ENCODE data around the gene OTX1. TPM values are rescaled to one million over a fixed set of nuclear protein-coding genes. Genes with fewer than 3 reads are reported as not detected.

OTX1 gene
- polyA plus RNA-seq (2012; ENCODE audit: insufficient read depth, insufficient read length, low read depth), result not detected

DNA sequence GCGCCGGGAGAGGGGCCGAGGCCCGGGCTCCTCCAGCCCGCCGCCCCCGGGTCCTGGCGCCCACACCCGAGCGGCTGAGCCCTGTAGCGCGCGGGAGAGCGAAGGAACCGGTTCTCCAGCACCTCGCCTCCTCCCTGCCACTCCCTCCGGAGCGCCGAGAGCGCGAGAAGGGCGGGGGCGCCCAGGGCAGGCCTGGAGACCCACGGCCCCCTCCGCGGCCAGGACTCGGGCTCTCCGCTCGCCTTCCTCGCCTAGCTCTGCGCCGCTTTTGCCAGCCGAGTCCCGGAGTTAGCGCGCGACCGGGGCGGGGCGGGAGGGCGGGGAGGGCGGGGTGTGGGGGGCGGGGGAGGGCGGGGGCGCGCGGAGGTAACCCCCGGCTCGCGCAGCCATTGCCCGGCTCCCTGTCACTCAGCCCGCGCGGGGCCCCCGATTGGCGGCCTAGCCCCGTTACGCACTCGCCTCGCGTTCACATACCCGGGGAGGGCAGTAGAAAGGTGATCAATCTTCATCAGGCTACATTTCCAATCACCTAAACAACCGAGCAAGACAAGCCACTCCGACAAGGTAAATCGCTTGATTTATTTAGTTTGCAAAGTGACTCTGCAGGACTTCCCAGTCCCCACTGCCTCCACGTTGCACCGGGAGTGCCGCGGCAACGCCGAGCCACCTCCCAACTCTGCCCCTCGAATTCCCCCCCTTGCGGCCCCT lies at the start of gene OTX1:
OTX1 (plus strand) TSS at position 497 of the 708 bp plus-strand sequence. CDS start 2,161 bp downstream, outside the sequence.
- TF ChIP-seq, protein P1, sequence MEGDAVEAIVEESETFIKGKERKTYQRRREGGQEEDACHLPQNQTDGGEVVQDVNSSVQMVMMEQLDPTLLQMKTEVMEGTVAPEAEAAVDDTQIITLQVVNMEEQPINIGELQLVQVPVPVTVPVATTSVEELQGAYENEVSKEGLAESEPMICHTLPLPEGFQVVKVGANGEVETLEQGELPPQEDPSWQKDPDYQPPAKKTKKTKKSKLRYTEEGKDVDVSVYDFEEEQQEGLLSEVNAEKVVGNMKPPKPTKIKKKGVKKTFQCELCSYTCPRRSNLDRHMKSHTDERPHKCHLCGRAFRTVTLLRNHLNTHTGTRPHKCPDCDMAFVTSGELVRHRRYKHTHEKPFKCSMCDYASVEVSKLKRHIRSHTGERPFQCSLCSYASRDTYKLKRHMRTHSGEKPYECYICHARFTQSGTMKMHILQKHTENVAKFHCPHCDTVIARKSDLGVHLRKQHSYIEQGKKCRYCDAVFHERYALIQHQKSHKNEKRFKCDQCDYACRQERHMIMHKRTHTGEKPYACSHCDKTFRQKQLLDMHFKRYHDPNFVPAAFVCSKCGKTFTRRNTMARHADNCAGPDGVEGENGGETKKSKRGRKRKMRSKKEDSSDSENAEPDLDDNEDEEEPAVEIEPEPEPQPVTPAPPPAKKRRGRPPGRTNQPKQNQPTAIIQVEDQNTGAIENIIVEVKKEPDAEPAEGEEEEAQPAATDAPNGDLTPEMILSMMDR (IDR thresholded peaks at IDR 0.05; ENCODE audit: low read depth, low read length), result no peak
- H3K4me3 ChIP-seq (ENCODE audit: low read depth, low read length), result peak within 1 kb of the TSS; percentile 48
- no peak for DNase-seq
- no peaks in the 10 kb centered on the region for H3K36me3 ChIP-seq
- no peaks in the 10 kb centered on the region for H3K9me3 ChIP-seq
- peaks cover 79% of the 10 kb centered on the region for H3K27me3 ChIP-seq
- H3K4me1 ChIP-seq, result no peaks in the 10 kb centered on the region

DNA sequence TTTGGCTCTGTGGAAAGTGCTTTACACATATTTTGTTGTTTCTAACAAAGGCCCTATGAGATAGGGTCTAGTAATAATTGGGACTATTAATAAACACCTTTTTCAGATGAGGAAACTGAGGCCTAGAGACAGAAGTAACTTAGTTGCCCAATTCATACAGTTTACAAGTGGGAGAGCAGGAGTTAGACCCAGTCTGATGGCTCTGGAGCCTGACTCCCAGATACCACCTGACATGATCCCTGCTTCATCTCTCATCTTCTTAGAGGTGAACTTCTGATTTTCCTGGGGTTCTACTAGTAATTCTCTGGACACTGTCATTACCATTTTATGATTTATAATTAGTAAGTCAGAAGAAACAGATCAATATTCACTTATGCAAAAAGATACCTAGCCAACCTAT lies 49.1 kb upstream of the OTX1 start:
- no peaks in the 10 kb centered on the region for H3K27me3 ChIP-seq
- TF ChIP-seq, protein P1 (IDR thresholded peaks at IDR 0.05; ENCODE audit: low read depth, low read length), result no peak
- no peaks in the 10 kb centered on the region for H3K4me1 ChIP-seq
- H3K36me3 ChIP-seq, result no peaks in the 10 kb centered on the region
- no peaks in the 10 kb centered on the region for H3K9me3 ChIP-seq
- no peak for DNase-seq
- no peak overlapping the region for H3K4me3 ChIP-seq (ENCODE audit: low read depth, low read length)

DNA sequence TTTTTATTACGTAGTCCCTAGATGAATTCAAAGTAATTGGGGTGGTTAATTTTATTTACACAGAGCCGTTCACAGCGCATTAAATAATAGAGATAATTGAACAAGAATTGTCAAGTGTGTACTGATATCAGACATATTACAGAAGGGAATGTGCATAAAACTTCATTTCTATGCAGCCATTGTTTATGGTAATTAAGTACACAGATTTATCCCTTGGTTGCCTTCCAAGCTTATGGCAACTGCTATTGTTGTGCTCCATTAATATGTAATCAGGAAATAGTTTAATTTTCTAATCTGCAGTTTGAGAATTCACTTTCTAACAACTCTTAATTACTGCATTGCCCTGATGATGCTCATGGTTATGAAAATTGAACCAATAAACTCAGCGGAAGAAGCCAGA lies 47.3 kb upstream of the OTX1 start:
- H3K9me3 ChIP-seq, result no peaks in the 10 kb centered on the region
- TF ChIP-seq, protein P1 (IDR thresholded peaks at IDR 0.05; ENCODE audit: low read depth, low read length), result no peak
- no peak overlapping the region for H3K4me3 ChIP-seq (ENCODE audit: low read depth, low read length)
- H3K4me1 ChIP-seq, result no peaks in the 10 kb centered on the region
- no peaks in the 10 kb centered on the region for H3K27me3 ChIP-seq
- no peaks in the 10 kb centered on the region for H3K36me3 ChIP-seq
- no peak for DNase-seq

DNA sequence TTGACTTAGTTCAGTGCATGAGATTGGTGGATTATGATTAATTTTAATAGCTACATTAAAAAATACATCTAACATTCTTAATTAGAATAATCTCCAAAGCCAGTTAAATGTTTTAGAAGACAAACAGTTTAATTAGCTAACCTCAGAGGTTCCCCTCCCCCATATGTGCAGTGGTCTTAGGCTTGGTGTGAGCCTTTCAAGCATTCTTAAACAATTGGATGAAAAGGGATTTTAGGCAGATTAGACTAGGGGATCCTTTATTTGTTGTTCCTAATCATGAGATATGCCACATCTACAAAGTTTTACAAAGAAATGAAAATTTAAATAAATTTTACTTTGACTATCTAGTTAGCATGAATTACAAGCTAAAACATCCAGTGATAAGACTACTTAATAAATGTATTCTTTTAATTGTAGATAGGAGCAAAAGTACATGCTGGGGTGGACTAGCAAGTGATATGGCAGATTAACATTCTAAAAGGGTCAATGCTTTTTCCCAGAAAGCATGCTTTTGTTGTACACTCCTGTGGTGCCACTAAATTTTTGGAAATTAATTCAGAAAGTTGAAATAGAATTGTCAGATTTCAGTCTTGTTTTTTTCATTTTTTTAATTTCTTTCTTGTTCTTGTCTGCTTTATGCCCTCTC lies 42.7 kb upstream of the OTX1 start:
- no peak for DNase-seq
- TF ChIP-seq, protein P1 (IDR thresholded peaks at IDR 0.05; ENCODE audit: low read depth, low read length), result no peak
- H3K36me3 ChIP-seq, result no peaks in the 10 kb centered on the region
- H3K4me1 ChIP-seq, result no peaks in the 10 kb centered on the region
- no peaks in the 10 kb centered on the region for H3K9me3 ChIP-seq
- H3K4me3 ChIP-seq (ENCODE audit: low read depth, low read length), result no peak overlapping the region
- no peaks in the 10 kb centered on the region for H3K27me3 ChIP-seq

DNA sequence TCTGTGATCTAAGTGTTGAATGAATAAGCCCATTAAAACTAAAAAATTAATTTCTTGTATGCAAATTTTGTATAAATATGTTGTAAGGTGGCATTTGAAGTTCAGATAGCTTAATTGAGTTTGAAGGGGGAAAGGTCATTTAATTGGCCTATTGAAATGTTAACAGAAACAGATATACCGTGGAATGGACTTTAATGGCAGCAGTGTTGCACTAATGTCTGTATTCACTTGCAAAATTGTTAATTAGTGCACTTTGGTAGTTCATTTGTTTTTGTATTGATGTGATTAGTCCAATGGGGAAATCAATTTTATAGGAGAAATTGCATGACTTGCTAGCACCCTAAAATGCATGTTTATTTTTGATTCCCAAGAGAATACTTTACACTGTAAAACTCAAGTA lies 41.8 kb upstream of the OTX1 start:
- H3K27me3 ChIP-seq, result no peaks in the 10 kb centered on the region
- H3K9me3 ChIP-seq, result no peaks in the 10 kb centered on the region
- H3K4me3 ChIP-seq (ENCODE audit: low read depth, low read length), result no peak overlapping the region
- TF ChIP-seq, protein P1 (IDR thresholded peaks at IDR 0.05; ENCODE audit: low read depth, low read length), result no peak
- no peaks in the 10 kb centered on the region for H3K36me3 ChIP-seq
- no peaks in the 10 kb centered on the region for H3K4me1 ChIP-seq
- no peak for DNase-seq

DNA sequence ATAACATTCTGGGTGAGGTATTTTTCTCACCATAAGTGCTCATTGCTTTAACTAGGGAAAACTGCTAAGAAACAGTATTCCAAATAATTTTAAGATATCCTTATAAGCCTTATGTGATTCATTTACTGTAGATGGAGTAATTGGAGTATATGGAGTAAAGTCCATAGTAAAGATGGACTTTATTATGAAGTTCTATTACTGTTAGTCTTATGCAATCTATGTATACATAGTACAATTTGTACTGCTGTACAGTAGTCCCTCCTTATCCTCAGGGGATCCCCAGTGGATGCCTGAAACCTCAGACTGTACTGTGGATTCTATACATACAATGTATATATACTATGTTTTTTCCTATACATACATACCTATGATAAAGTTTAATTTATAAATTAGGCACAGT lies 41.1 kb upstream of the OTX1 start:
- Histone ChIP-seq H3K4me1 (no peaks in the 10 kb centered on the region), H3K4me3 (ENCODE audit: low read depth, low read length) (no peak overlapping the region), H3K36me3 (no peaks in the 10 kb centered on the region), H3K27me3 (no peaks in the 10 kb centered on the region), H3K9me3 (no peaks in the 10 kb centered on the region)
- TF ChIP-seq, protein P1 (IDR thresholded peaks at IDR 0.05; ENCODE audit: low read depth, low read length), result no peak
- no peak for DNase-seq
